GM18507 (cell line): ENCODE results near the gene ASAH2B.
"Not testable (repeated sequence)": the region's sequence is repeated elsewhere in the genome, so short reads cannot be mapped to it uniquely, and the experiment has no call there.

Experiments used
- DNase-seq: peaks from one replicate; pipeline ENCODE4 v3.0.0; 2011; ENCODE audit warnings: low read depth; ENCODE audit not compliant: insufficient read length; ENCODE audit errors: extremely low spot score
- FAIRE-seq: peaks from 2 replicates; lab custom pipeline; 2011; peaks lifted over from hg19 to GRCh38; lab: Jason Lieb, UNC

ASAH2B gene

DNA sequence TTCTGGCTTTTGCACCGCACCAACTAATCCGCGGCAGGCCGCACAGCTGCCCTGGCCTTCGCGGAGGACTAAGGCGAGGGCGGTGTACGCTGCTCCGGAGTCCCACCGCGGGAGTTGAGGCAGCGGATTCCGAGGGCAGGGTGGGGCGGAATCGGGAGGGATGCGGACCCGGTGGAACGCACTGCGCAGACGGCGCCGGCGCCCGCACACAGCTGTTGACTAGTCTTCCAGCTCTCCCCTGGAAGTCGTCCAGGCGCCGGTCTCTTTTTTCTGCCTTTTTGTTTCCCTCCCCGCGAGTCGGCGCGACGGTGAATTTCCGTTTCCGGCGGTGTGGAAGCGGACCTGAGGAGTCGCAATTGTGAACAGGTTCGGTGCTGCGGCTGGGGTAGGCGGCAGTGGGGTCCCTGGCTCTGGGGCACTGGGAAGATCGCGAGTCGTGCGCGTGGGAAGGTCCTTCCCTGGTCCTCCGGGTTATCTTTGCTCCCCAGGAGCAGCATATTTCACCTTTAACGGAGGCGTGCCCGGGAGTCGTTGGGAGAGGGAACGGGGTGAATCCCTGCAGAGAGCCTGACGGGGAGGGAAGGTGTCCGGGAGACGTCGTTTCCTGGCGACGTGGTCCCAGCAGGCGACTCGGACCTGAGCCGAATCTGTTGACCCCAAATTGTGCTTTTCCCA is at the start of gene ASAH2B:
Gene ASAH2B, plus strand, starts transcription at position 319 of the 675 bp plus-strand sequence. CDS start 5,195 bp downstream, outside the sequence.
- peak; percentile 75 for FAIRE-seq
- DNase-seq, result peak; percentile 25

GRCh38 chr10:50697819-50698218 is 41.9 kb upstream of the ASAH2B start:
- DNase-seq, FAIRE-seq: not testable (repeated sequence)

- not testable (repeated sequence) for DNase-seq, FAIRE-seq
Observed at GRCh38 chr10:50701947-50702346, 37.8 kb upstream of the ASAH2B start.

DNA sequence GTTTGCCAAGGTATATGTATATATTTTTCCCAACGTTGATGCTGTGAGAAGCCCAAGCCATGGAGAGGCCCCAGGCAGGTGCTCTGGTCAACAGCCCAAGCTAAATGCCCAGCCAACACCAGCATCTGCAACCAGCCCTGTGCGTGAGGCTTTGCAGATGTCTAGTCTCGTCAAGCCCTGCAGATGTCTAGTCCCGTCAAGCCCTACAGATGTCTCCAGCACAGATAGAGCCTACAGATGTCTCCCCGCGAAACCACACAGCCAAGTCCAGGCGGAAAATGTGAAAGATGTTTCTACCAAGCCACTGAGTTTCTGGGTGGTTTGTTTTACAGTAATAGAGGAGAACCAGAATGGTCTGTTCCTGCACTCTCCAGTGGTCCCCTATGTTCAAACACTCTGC is 36.7 kb upstream of the ASAH2B start:
- FAIRE-seq, result not testable (repeated sequence)

DNA sequence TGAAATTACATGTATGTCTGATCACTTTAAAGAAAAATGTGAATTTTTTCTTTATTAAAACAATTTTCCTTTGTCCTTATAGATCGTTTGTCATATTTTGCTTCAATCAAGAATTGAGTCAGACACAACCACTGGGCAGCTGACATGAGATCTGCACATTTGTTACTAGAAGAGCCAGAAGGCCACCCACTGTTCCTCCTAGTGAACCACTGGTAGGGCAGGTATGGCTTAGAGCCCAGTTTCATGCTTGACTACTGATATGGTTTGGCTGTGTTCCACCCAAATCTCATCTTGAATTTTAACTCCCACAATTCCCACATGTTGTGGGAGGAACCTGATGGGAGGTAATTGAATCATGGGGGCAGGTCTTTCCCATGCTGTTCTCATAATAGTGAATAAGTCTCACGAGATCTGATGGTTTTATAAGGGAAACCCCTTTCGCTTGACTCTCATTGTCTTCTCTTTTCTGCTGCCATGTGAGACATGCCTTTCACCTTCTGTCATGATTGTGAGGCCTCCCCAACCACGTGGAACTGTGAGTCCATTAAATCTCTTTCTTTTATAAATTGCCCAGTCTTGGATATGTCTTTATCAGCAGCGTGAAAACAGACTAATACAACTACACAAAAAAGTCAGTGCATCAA is 35.2 kb upstream of the ASAH2B start:
- FAIRE-seq, DNase-seq: not testable (repeated sequence)

More for the DNA sequence above, 36.7 kb upstream of the ASAH2B start:
- DNase-seq, result not testable (repeated sequence)

DNA sequence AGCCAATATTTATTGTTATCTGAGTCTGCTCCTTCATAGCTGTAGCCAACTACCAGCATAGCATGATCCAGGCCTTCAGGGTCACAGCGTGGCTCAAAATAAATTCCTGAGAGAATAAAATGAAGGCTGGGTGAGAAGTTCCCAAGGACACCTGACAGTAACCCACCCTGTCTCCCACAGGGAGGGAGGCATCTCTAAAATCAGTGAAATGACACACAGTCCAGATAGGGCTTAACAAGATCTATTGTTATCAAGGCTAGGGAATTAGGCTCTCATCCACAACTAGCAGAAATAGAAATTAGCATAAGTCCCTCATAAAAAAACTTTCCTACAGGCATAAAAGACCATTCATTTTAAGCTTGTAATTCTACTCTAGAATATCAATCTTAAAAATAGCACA is 33.7 kb upstream of the ASAH2B start:
- FAIRE-seq, DNase-seq: not testable (repeated sequence)

DNA sequence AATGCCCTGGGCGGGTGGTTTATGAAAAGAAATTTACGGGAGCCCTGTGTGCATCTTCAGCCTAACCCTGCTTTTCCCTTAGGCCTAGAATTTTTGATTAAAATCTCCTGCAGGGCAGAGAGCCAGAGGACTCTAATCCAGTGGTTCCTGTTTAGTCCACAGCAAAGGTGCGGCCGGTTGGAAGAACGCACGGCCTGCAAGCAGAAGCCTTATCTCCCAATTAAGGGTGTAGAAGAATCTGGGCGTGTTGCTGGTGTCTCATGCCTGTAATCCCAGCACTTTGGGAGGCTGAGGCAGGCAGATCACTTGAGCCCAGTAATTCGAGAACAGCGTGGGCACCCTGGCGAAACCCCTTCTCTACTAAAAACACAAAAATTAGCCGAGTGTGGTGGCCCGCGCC is 29.5 kb upstream of the ASAH2B start:
- FAIRE-seq, DNase-seq: not testable (repeated sequence)

- DNase-seq, result not testable (repeated sequence)
- peak; percentile 78 for FAIRE-seq
Observed at GRCh38 chr10:50723812-50724211, 15.9 kb upstream of the ASAH2B start.

DNA sequence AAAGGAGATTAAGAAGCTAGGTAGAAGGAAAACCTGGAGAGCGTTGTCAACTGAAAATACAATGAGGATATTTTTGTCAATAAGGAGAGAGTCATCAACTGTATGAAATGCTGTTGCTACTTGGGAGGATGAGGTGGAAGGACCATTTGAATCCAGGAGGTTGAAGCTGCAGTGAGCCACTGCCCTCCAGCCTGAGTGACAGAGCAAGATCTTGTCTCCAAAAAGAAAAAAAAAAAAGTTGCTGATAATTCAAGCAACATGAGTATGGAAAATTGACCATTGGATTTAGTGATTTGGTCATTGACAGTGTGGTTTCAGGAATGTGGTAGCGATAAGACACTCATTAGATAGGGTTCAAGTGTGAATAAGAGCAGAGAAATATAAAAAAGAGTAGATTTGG is 11.6 kb upstream of the ASAH2B start:
- not testable (repeated sequence) for FAIRE-seq, DNase-seq

DNA sequence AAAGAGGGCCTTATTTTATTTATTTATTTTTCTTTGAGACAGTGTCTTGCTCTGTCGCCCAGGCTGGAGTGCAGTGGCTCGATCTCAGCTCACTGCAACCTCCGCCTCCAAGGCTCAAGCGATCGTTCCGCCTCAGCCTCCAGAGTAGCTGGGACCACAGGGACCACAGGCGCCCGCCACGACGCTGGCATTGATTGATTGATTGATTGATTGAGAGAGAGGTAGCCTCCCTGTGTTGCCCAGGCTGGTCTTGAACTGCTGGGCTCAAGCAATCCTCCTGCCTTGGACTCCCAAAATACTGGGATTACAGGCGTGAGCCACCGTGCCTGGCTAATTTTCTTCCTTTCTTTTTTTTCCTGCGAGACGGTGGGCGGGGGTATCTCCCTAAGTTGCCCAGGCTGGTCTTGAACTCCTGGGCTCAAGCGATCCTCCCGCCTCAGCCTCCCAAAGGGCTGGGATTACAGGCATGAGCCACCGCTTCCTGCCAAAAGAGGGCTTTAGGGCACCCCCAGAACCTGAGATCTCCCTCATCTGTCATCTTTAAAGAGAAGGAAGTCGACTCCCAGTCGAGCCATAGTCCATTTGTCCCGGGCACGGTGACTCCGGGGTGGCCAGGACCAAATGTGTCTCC is 634 bp upstream of the ASAH2B start:
- DNase-seq, FAIRE-seq: not testable (repeated sequence)

GRCh38 chr10:50740293-50740648 is 535 bp downstream of the ASAH2B start:
- FAIRE-seq (peak; percentile 15), DNase-seq (no peak)

DNA sequence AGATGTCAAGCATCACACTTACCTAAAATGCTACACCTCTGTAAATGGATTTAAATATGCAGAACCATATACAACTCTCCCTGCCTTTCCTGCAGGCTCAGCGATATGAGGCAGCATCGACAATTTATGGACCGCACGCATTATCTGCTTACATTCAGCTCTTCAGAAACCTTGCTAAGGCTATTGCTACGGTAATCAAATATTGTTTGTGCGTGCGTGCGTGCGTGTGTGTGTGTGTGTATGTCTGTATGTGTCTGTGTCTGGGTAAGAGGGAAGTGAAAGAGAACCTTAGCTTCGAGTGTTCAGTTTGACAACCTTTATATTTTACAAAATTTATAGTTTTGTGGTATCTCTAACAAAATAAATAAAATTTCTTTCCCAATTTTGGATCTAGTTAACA is 3.1 kb downstream of the ASAH2B start:
- FAIRE-seq, DNase-seq: not testable (repeated sequence)

DNA sequence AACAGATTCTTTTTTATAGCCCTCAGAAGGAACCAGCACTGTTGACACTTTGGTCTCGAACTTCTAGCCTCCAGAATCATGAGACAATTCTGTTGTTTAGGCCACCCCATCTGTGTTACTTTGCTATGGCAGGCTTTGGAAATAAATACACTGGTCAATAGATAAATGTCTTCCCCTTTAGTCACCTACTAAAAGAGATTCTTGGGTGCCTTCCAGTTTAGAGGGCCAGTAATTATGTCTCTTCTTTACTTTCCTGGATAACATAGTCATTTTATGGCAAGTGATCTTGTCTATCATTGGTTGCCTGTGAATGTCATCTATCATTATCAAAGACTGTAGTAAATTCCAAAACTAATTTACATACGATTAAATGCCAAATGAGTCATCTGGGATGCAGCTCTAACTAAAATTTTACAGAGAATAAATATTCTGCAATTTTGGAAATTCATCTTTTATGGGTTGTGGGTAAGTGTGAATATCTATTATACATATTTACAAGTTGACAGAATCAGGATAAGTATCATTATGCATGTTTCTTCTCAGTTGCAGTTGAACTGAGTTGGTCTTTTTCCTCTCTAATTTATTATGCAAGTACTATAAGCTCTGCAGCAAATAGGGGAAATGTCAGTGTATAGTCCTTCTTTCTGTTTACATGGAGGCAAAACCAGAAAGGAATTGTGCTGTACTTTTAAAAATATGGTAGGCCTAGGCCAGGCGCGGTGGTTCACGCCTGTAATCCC is 27.2 kb downstream of the ASAH2B start:
- not testable (repeated sequence) for FAIRE-seq, DNase-seq

GRCh38 chr10:50772042-50772441 is 32.3 kb downstream of the ASAH2B start:
- not testable (repeated sequence) for DNase-seq, FAIRE-seq

DNA sequence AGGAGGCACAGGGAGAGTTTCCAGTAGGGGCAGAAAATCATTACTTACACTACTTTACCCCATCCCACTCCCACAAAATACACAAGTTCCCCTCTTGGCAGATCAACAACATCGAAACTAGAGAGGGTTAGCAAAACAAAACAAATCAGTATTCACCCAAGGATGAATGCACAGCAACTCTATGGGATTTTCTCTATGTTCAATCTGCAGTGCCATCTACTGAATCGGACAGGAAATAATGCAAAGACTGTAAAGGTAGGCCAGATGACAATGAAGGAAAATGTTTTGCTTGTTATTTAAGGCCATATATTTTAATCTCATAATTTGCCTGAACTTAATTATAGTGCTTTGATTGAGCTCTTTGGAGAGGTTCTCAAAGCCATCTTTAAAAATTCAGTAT is 35.1 kb downstream of the ASAH2B start:
- not testable (repeated sequence) for FAIRE-seq, DNase-seq

DNA sequence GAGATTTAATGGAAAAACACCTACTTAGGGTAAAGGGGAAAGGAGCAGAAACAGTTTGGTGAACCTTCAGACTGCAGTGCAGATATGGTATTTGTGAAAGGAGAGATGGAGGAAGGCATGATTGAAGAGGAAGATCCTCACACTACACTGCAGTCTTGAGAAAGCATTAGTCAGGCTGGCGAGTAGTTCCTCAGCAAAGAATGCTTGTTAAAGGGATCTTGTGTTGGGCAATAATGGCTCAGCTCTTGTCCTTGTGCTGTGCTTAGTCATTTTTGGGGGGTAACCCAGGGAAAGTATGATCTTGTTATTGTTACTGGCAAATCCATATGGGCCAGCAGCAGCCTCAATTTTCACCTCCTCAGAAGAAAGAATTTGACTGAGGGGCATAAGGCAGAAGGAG is 40.3 kb downstream of the ASAH2B start:
- not testable (repeated sequence) for DNase-seq, FAIRE-seq

GRCh38 chr10:50782017-50782416 is 42.3 kb downstream of the ASAH2B start:
- not testable (repeated sequence) for FAIRE-seq, DNase-seq

DNA sequence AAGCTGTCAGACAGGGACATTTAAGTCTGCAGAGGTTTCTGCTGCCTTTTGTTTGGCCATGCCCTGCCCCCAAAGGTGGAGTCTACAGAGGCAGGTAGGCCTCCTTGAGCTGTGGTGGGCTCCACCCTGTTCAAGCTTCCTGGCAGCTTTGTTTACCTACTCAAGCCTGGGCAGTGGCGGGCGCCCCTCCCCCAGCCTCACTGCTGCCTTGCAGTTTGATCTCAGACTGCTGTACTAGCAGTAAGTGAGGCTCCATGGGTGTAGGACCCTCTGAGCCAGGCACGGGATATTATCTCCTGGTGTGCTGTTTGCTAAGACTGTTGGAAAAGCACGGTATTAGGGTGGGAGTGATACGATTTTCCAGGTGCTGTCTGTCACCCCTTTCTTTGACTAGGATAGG is 48.2 kb downstream of the ASAH2B start:
- not testable (repeated sequence) for FAIRE-seq, DNase-seq
